ENCODE results near the gene SNX27. TPM values are rescaled to one million over a fixed set of nuclear protein-coding genes. Genes with fewer than 3 reads are reported as not detected.

Gene SNX27
- total RNA-seq, 1 experiment from 2014 or later, result 42.2 TPM

- Histone ChIP-seq H3K4me3 (replicated peaks in 1 of 2; ENCODE audit: low read depth in 1 of 2, low read length in 2 of 2) (no peak overlapping the region), H3K4me1 (ENCODE audit: control insufficient read depth in 1 of 2, insufficient read depth in 2 of 2, low read length in 2 of 2) (no peaks in the 10 kb centered on the region), H2AFZ (ENCODE audit: low read depth, low read length, poor library complexity, severe bottlenecking) (no peak overlapping the region), H3K27ac (ENCODE audit: low read depth, low read length) (no peak overlapping the region), H3K27me3 (ENCODE audit: insufficient read depth, low read length) (no peaks in the 10 kb centered on the region), H3K9me2 (ENCODE audit: insufficient read depth) (no peaks in the 10 kb centered on the region), H3K36me3 (ENCODE audit: control insufficient read depth in 1 of 2, insufficient read depth in 2 of 2, low read length in 2 of 2) (peaks cover 4 to 5% of the 10 kb centered on the region in 2 experiments; a peak in 2 of 4 replicates), H3K79me2 (ENCODE audit: insufficient read depth, low read length) (no peaks in the 10 kb centered on the region), H3K9me3 (ENCODE audit: control insufficient read depth in 1 of 2, insufficient read depth in 1 of 2, low read depth in 1 of 2, low read length in 2 of 2) (no peaks in the 10 kb centered on the region), H3K9ac (ENCODE audit: low read length) (no peak overlapping the region), H4K20me1 (ENCODE audit: insufficient read depth) (no peaks in the 10 kb centered on the region), H3K4me2 (ENCODE audit: low read length) (no peak overlapping the region)
- TF ChIP-seq JUND (IDR thresholded peaks at IDR 0.05), result no peak
- no peak for TF ChIP-seq ATF3 (IDR thresholded peaks at IDR 0.05)
- TF ChIP-seq ELF1 (IDR thresholded peaks at IDR 0.05; ENCODE audit: borderline replicate concordance, low read depth), result no peak
- no peak for TF ChIP-seq FOSL1 (IDR thresholded peaks at IDR 0.05; ENCODE audit: low read depth)
- no peak for TF ChIP-seq SIN3A (IDR thresholded peaks at IDR 0.05; ENCODE audit: low read depth)
- TF ChIP-seq EZH2 (IDR thresholded peaks at IDR 0.05), result no peak
- no peak for TF ChIP-seq TCF7L2 (IDR thresholded peaks at IDR 0.05; ENCODE audit: borderline replicate concordance, extremely low read depth, insufficient read depth, insufficient read length)
- no peak for TF ChIP-seq CTCF (IDR thresholded peaks at IDR 0.05 in 2 of 3, conservative IDR thresholded peaks at IDR 0.05 in 1 of 3; ENCODE audit: borderline replicate concordance in 1 of 3, insufficient read depth in 1 of 3, low read depth in 2 of 3, low read length in 2 of 3)
- TF ChIP-seq YY1 (IDR thresholded peaks at IDR 0.05; ENCODE audit: extremely low read depth, insufficient replicate concordance, low read depth, low read length), result no peak
- ChIA-PET POLR2A (no interaction called here), RAD21 (ENCODE audit: low non-redundant PET in 1 of 2, low total read pairs in 2 of 2, uncharacterized antibody in 2 of 2, unreplicated experiment in 2 of 2) (no interaction called here), CTCF (no interaction called here)
- no peak for DNase-seq (ENCODE audit: low read depth, low spot score)
- intact Hi-C loops (cut with micrococcal nuclease), result no loop called here
- ATAC-seq, result no peak
- BruUV-seq (replicated peaks), result no TSS peak
Measured at GRCh38 chr1:151661751-151662150, 49.9 kb downstream of the SNX27 start.

All from HCT116 (cell line).